ENCODE results near the gene ANKRD16.

DNA sequence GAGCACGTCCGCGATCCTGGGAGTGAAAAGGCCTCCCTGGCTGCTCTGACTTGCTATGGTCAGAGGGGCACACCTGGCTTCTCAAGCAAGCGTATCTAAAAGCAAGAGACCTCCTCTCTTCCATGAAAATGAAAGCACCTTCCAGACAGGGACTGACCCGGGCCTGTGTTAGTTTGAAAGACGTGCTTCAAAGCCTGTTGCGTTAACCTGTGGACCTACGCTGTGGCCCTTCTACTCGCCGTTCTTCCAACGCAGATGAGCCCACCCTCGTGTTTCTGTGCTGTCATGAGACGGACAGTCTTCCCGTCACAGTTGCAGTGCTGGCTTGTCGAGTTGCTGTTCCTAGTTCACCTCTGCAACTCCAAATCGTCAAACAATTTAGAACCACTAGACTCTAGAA lies 61.0 kb downstream of the ANKRD16 start:
- TF ChIP-seq POLR2A (IDR thresholded peaks at IDR 0.05; ENCODE audit: low read depth, low read length) (no peak), POLR2AphosphoS5 (IDR thresholded peaks at IDR 0.05; ENCODE audit: low read depth, low read length) (no peak)
